Muscle layer of duodenum (tissue), 2 donors: ENCODE results near the gene RNF180.
"Not testable (repeated sequence)": the region's sequence is repeated elsewhere in the genome, so short reads cannot be mapped to it uniquely, and the experiment has no call there.

Source experiments
- H3K27ac ChIP-seq: one replicate; pipeline ENCODE4 v1.7.0; 2013; ENCODE audit warnings: mild to moderate bottlenecking, low read length
- H3K27me3 ChIP-seq: one replicate; pipeline ENCODE4 v1.7.0; 2013; ENCODE audit warnings: low read depth, mild to moderate bottlenecking, control low read depth, low read length
- H3K36me3 ChIP-seq, 2 donors: one replicate each; pipeline ENCODE4 v1.7.0; 2013; ENCODE audit warnings: low read length in 2 of 2, control low read depth in 1 of 2, mild to moderate bottlenecking in 1 of 2; ENCODE audit not compliant: insufficient read depth in 2 of 2, control insufficient read depth in 1 of 2
- H3K4me1 ChIP-seq, 2 donors: one replicate each; pipeline ENCODE4 v1.7.0; 2013; ENCODE audit warnings: low read length in 2 of 2, mild to moderate bottlenecking in 2 of 2, control low read depth in 1 of 2, moderate library complexity in 1 of 2; ENCODE audit not compliant: insufficient read depth in 2 of 2, control insufficient read depth in 1 of 2
- H3K4me3 ChIP-seq, 2 donors: one replicate each; pipeline ENCODE4 v1.7.0; 2013; ENCODE audit warnings: low read length in 2 of 2, low read depth in 1 of 2, mild to moderate bottlenecking in 1 of 2
- H3K9me3 ChIP-seq, 2 donors: one replicate each; pipeline ENCODE4 v1.7.0; 2013; ENCODE audit warnings: low read length in 2 of 2, control low read depth in 1 of 2, mild to moderate bottlenecking in 1 of 2; ENCODE audit not compliant: control insufficient read depth in 1 of 2
- donor health status: healthy.

RNF180 gene

DNA sequence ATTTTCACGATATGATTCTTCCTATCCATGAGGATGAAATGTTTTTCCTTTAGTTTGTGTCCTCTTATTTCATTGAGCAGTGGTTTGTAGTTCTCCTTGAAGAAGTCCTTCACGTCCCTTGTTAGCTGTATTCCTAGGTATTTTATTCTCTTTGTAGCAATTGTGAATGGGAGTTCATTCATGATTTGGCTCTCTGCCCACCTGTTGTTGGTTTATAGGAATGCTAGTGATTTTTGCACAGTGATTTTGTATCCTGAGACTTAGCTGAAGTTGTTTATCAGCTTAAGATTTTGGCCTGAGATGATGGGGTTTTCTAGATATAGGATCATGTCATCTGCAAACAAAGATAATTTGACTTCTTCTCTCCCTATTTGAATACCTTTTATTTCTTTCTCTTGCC lies 122.9 kb downstream of the RNF180 start:
- not testable (repeated sequence) for H3K4me1 ChIP-seq, H3K27ac ChIP-seq, H3K4me3 ChIP-seq, H3K36me3 ChIP-seq, H3K27me3 ChIP-seq, H3K9me3 ChIP-seq

DNA sequence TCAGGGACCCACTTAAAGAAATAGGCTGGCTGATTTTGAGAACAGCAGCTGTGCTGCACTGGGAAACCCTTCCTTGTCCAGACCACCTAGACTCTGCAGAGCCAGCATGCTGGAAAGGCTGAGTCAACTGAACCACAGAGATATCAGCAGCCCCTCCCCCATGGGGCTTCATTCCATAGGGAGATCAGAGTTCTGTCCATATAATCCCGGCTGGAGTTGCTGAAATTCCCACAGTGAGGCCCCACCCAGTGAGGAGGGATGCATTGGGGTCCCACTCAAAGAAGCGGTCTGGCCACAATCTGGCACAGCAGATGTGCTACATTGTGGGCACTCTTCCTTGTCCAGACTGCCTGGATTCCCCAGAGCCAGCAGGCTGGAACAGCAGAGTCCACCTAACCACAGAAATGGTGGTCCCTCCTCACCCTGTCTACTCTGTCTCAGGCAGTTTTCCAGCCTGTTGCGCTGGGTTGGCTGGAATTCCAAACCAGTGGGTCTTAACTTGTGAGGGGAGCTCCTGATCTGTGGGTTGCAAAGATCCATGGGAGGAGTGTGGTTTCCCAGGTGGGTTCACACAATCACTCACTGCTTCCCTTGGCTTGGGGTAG lies 127.1 kb downstream of the RNF180 start:
- H3K27ac ChIP-seq: no peak overlapping the region
- no peaks in the 10 kb centered on the region for H3K27me3 ChIP-seq
- H3K4me3 ChIP-seq: no peak overlapping the region
- no peaks in the 10 kb centered on the region for H3K9me3 ChIP-seq
- H3K4me1 ChIP-seq: no peaks in the 10 kb centered on the region
- no peaks in the 10 kb centered on the region for H3K36me3 ChIP-seq

DNA sequence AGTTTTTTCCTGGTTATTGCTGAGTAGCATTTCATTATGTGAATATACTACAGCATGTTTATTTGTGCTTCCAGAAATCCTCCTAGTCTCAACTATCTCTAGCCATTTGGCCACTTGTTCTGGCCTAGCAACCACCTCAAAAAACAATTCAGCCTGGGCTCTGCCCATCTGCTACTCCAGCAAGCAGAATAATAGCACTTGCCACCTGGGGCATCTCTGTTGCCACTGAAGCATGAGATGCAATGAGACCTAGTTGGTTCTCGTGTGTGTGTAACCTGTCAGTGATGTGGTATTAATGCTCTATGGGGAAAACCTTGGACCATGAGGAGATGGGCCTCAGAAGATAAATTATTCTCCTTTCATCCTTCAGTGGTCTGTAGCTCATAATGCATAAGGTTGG lies 129.5 kb downstream of the RNF180 start:
- Histone ChIP-seq H3K4me3 (no peak overlapping the region), H3K27me3 (no peaks in the 10 kb centered on the region), H3K9me3 (no peaks in the 10 kb centered on the region), H3K36me3 (no peaks in the 10 kb centered on the region), H3K27ac (no peak overlapping the region), H3K4me1 (no peaks in the 10 kb centered on the region)

DNA sequence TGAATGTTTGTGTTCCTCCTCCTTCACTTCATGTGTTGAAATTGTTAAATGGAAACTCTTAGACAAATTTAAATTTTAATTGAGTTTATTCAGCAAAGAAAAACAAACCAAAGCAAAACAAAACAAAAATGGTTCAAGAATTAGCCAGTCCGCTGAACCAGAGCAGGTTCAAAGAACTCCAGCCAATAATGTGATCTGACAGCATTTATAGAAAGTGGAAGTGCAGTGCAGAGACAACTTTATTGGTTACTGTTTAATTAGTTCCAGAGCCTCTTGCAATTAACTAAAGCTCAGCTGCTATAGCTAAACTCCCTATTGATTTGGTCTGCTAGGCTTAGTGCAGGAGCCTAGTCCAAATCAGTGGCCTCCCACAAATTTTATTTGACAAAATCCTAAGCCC lies 132.9 kb downstream of the RNF180 start:
- H3K27me3 ChIP-seq: no peaks in the 10 kb centered on the region
- H3K27ac ChIP-seq: no peak overlapping the region
- no peak overlapping the region for H3K4me3 ChIP-seq
- no peaks in the 10 kb centered on the region for H3K4me1 ChIP-seq
- H3K36me3 ChIP-seq: no peaks in the 10 kb centered on the region
- no peaks in the 10 kb centered on the region for H3K9me3 ChIP-seq

DNA sequence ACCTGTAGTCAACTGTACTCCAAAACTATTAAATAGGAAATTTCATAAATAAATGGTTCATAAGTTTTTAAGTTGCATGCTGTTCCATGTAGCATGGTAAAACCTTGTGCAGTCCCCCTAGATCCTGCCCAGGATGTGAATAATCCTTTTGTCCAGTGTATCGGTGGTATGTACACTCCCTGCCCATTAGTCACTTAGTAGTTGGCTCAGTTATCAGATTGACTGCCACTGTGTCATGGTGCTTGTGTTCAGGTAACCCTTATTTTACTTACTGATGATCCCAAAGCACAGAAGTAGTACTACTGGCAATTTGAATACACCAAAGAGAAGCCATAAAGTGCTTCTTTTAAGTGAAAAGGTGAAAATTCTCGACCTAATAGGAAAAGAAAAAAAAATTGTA lies 134.2 kb downstream of the RNF180 start:
- Histone ChIP-seq H3K36me3 (no peaks in the 10 kb centered on the region), H3K9me3 (no peaks in the 10 kb centered on the region)

DNA sequence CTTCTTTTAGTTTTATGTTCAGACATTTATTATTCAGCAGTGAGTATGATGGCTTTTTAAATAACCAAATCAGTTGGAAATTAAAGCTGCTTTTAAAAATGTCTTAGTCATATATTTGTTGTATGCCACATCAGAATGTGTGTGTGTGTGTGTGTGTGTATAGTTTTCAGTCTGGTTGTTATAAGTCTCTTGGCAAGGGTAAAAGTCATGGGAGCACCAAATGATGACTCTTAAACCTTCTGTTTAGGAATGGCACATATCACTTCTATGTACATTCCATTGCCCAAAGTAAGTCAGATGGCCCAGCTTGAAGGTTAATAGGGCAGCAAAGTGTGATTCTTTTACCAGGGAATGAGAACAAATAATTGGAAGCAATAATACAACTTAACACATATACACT lies 135.9 kb downstream of the RNF180 start:
- Histone ChIP-seq H3K27ac (no peak overlapping the region), H3K36me3 (no peaks in the 10 kb centered on the region)

More for the DNA sequence above, 134.2 kb downstream of the RNF180 start:
- no peaks in the 10 kb centered on the region for H3K4me1 ChIP-seq
- H3K27me3 ChIP-seq: no peaks in the 10 kb centered on the region
- H3K27ac ChIP-seq: no peak overlapping the region
- H3K4me3 ChIP-seq: no peak overlapping the region

DNA sequence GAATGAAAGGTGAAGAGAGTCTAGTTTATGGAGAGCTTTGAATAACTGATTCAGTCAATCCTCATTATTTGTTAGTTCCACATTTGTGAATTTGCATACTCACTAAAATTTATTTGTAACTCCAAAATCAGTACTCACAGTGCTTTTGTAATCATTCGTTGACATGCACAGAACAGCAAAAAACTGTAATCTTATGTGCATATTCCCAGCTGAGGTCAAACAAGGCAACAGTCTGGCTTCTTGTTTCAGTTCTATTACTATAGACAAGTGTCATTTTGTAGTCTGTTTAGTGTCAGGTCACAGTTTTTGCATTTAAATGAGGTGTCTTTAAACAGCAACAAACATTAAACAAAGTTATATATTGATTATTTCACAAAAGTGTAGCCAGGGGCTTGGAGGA lies 142.5 kb downstream of the RNF180 start:
- Histone ChIP-seq H3K4me3 (no peak overlapping the region), H3K9me3 (no peaks in the 10 kb centered on the region), H3K27me3 (no peaks in the 10 kb centered on the region), H3K36me3 (no peaks in the 10 kb centered on the region), H3K27ac (no peak overlapping the region), H3K4me1 (no peaks in the 10 kb centered on the region)

More for the DNA sequence above, 135.9 kb downstream of the RNF180 start:
- Histone ChIP-seq H3K9me3 (no peaks in the 10 kb centered on the region), H3K4me1 (no peaks in the 10 kb centered on the region), H3K4me3 (no peak overlapping the region), H3K27me3 (no peaks in the 10 kb centered on the region)

DNA sequence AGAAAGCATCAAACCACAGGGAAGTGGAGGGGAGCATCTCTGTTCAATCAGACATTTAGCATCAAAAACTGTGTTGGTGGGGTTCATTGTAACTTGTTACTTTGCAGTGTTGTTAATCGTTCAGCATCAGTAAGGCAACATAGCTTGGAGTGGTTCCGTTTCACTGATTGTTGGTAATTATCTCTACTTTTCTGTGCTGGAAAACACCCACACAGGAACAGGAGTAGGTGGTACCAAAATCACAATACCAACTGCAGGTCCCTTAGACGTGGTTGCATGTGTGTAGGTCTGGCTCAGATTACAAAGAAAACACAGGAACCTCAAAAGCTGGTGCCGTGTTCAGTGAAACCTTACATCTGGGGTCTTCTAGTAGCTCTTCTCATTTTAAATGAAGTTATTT lies 146.8 kb downstream of the RNF180 start:
- no peaks in the 10 kb centered on the region for H3K27me3 ChIP-seq
- H3K4me3 ChIP-seq: no peak overlapping the region
- H3K4me1 ChIP-seq: no peaks in the 10 kb centered on the region
- no peaks in the 10 kb centered on the region for H3K36me3 ChIP-seq
- H3K9me3 ChIP-seq: no peaks in the 10 kb centered on the region
- H3K27ac ChIP-seq: no peak overlapping the region

DNA sequence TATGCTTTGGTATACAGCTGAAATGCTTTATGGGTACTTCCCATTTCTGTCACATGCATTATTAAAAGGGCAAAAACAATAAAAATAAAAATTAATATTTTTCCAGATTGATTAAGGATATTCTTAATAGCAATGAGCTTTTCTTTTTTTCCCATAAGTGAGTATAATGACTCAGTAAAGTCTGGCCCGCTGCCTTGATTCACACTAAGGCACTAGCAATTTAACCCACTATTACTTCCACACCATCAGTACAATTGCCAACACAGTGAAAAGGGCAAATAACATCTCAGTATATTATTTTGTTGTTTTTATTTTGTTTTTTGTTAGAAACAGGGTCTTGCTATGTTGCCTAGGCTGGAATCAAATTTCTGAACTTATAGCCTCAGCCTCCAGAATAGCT lies 150.1 kb downstream of the RNF180 start:
- Histone ChIP-seq H3K36me3 (no peaks in the 10 kb centered on the region), H3K4me1 (no peaks in the 10 kb centered on the region), H3K9me3 (no peaks in the 10 kb centered on the region), H3K4me3 (no peak overlapping the region), H3K27ac (no peak overlapping the region), H3K27me3 (no peaks in the 10 kb centered on the region)

DNA sequence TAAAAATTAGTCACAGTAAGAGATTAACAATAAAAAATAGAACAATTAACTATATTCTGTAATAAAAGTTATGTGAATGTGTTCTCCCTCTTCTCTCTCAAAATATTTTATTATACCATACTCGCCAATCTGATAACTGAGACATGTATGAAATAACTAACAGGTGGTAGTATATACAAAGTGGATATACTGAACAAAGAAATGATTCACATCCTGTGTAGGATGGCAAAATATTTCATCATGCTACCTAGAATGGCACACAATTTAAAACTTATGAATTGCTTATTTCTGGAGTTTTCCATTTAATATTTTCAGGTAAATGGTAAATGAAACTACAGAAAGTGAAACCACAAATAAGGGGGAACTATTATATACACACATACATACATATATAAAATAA lies 152.5 kb downstream of the RNF180 start:
- H3K27me3 ChIP-seq: no peaks in the 10 kb centered on the region
- H3K4me1 ChIP-seq: no peaks in the 10 kb centered on the region
- H3K27ac ChIP-seq: no peak overlapping the region
- H3K4me3 ChIP-seq: no peak overlapping the region
- H3K9me3 ChIP-seq: no peaks in the 10 kb centered on the region
- H3K36me3 ChIP-seq: no peaks in the 10 kb centered on the region

DNA sequence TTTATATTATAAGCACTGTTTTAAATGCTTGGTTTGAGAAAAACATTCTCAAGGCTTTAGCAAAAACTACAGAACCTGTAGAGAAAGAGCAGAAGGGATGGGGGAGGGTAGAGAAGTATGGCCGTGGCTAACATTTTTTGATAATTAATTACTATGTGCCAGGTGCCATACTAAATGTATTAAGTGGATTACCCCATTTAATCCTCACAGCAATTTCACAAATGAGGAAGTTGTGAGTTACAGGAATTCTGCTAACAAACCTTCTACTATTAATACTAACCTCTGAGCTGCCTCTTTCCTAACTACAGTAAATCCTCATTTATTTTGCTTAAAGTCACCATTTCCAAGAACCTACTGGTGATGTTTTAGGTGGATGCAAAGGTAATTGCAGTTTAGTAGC lies 157.9 kb downstream of the RNF180 start:
- Histone ChIP-seq H3K4me3 (no peak overlapping the region), H3K36me3 (peaks cover 0 to 26% of the 10 kb centered on the region in 2 donors)

DNA sequence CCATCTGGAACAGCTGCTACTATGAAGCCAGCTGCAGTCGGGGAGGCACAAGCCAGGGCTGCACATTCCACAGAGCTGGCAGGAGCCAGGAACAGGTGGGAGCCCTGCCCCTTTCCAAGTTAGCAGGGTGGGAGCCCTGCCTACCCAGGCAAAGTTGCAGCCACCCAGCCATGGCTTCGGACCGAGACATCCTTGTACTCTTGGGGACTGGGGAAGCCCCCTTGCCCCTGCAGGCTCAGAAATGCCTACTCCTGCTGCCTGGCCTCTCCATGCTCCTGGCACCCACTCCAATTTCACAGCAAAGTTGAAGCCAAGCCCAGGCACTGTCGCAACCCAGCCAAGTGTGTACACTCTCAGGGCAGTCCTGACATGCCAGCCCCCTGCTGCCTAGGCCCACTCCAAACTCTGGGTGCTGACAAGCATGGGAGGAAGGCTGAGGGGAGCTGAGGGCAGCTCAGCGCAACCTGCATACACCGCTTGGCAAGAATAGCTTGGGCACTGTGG lies 165.1 kb downstream of the RNF180 start:
- Histone ChIP-seq H3K36me3 (peaks cover 0 to 39% of the 10 kb centered on the region in 2 donors), H3K9me3 (no peaks in the 10 kb centered on the region), H3K27ac (no peak overlapping the region), H3K4me3 (no peak overlapping the region), H3K27me3 (no peaks in the 10 kb centered on the region), H3K4me1 (no peaks in the 10 kb centered on the region)

More for the DNA sequence above, 157.9 kb downstream of the RNF180 start:
- H3K27ac ChIP-seq: no peak overlapping the region
- no peaks in the 10 kb centered on the region for H3K4me1 ChIP-seq
- peaks cover 0 to 6% of the 10 kb centered on the region in 2 donors for H3K9me3 ChIP-seq
- H3K27me3 ChIP-seq: no peaks in the 10 kb centered on the region
